HCEC 1CT (cell line): ENCODE results near the gene RCC1.
"Not testable (repeated sequence)": the region's sequence is repeated elsewhere in the genome, so short reads cannot be mapped to it uniquely, and the experiment has no call there.

ENCODE experiments used
- DNase-seq: peaks from one replicate; pipeline ENCODE4 v3.0.0-alpha.2; 2017

The RCC1 gene, protein sequence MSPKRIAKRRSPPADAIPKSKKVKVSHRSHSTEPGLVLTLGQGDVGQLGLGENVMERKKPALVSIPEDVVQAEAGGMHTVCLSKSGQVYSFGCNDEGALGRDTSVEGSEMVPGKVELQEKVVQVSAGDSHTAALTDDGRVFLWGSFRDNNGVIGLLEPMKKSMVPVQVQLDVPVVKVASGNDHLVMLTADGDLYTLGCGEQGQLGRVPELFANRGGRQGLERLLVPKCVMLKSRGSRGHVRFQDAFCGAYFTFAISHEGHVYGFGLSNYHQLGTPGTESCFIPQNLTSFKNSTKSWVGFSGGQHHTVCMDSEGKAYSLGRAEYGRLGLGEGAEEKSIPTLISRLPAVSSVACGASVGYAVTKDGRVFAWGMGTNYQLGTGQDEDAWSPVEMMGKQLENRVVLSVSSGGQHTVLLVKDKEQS

GRCh38 chr1:28505406-28506187 is at the start of gene RCC1:
TSS of gene RCC1 (plus strand) at chr1:28506043. CDS start at chr1:28529867, 23,824 bp downstream.
- DNase-seq: peak; percentile 97

DNA sequence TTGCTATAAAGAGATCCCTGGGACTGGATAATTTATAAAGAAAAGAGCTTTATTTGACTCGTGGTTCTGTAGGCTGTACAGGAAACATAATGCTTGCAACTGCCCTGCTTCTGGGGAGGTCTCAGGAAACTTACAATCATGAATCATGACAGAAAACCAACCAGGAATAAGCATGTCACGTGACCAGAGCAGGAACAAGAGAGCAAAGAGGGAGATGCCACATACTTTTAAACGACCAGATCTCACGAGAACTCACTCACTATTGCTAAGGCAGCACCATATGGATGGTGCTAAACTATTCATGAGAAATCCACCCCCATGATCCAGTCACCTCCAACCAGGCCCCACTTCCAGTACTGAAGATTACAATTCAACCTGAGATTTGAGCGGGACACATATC is 49.8 kb upstream of the RCC1 start:
- DNase-seq: peak; percentile 86

- no peak for DNase-seq
Observed at GRCh38 chr1:28457678-28458077, 48.2 kb upstream of the RCC1 start.

GRCh38 chr1:28458237-28459228 is 47.3 kb upstream of the RCC1 start:
- DNase-seq: no peak

- no peak for DNase-seq
Observed at GRCh38 chr1:28466226-28466778, 39.5 kb upstream of the RCC1 start.

DNA sequence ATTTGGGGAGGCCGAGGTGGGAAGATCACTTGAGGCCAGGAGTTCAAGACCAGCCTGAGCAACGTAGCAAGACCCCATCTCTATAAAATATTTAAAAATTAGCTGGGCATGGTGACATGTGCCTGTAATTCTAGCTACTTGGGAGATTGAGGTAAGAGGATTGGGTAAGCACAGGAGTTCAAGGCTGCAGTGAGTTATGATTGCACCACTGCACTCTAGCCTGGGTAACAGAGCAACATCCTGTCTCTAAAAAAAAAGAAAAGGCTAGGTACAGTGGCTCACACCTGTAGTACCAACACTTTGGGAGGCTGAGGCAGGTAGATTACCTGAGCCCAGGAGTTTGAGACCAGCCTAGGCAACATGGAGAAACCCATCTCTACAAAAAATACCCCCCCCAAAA is 35.7 kb upstream of the RCC1 start:
- no peak for DNase-seq

DNA sequence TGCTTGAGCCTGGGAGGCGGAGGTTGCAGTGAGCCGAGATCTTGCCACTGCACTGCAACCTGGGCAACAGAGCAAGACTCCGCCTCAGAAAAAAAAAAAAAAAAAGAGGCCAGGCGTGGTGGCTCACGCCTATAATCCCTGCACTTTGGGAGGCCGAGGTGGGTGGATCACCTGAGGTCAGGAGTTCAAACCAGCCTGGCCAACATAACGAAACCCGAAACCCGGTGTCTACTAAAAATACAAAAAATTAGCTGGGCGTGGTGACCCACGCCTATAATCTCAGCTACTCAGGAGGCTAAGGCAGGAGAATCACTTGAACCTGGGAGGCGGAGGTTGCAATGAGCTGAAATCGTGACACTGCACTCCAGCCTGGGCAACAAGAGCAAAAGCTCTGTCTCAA is 26.3 kb upstream of the RCC1 start:
- not testable (repeated sequence) for DNase-seq

GRCh38 chr1:28480308-28480707 is 25.5 kb upstream of the RCC1 start:
- DNase-seq: no peak

- no peak for DNase-seq
Observed at GRCh38 chr1:28482138-28482537, 23.7 kb upstream of the RCC1 start.

GRCh38 chr1:28482702-28483101 is 23.1 kb upstream of the RCC1 start:
- no peak for DNase-seq

DNA sequence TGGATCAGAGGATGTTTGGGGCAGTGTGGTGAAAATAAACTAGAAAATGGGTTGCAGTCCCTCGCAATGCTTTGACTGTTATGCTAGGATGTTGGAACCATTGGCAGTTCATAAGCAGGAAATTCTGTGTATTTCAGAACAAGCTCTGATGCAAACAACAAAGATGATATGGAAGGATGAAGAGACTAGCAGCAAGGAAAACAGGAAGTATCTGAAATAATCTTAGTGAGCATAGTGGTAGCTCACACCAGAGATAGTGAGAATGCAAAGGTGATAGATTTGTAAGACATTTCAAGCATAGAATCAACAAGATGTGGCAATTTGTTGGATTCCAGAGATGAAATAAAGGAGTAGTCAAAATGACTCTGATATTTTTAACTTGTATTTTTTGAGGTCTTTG is 11.1 kb upstream of the RCC1 start:
- no peak for DNase-seq

DNA sequence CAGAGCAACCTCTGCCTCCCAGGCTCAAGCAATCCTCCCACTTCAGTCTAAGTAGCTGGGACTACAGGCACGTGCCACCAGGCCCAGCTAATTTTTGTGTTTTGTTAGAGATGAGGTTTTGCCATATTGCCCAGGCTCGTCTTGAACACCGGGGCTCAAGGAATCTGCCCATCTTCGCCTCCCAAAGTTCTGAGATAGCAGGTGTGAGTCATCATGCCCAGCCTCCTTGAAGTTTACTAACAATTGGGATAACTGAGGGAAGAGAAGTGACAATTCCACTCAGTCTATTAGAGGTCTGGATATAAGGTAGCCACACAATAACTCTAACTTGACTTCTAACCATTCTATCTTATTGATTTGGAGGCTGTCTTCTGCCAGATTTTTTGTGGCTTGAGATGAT is 6.3 kb upstream of the RCC1 start:
- DNase-seq: no peak

GRCh38 chr1:28501925-28502324 is 3.9 kb upstream of the RCC1 start:
- DNase-seq: no peak

DNA sequence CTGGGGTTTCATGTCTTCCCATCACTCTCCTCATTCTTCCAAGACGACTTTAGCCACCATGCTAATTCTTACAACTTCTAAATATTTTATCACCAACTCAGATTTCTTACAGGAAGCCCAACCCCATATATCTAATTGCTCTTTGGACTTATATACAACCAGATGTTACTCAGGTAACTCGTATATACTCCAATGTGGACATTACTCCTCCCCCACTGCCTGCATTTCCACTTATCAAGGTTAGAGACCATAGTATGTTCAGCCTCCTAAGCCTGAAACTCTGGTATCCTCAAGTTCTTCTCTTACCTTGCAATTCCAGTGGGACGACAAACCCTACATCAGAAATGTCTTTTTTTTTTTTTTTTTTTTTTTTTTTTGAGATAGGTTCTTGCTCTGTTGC is 2.7 kb upstream of the RCC1 start:
- DNase-seq: no peak

- no peak for DNase-seq
Observed at GRCh38 chr1:28506907-28507246, 1.0 kb downstream of the RCC1 start.

DNA sequence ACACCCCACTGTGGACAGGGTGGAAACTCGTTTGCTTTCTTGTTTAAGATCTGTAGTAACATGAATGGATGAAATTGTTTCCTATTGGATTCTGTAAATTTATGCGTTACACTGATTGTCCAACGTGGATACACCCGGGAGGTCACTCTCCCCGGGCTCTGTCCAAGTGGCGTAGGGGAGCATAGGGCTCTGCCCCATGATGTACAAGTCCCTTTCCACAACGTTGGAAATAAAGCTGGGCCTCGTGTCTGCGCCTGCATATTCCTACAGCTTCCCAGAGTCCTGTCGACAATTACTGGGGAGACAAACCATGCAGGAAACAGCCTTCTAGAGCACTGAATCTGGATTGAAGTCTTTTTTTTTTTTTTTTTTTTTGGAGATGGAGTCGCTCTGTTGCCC is 1.4 kb downstream of the RCC1 start:
- peak; percentile 21 for DNase-seq

DNA sequence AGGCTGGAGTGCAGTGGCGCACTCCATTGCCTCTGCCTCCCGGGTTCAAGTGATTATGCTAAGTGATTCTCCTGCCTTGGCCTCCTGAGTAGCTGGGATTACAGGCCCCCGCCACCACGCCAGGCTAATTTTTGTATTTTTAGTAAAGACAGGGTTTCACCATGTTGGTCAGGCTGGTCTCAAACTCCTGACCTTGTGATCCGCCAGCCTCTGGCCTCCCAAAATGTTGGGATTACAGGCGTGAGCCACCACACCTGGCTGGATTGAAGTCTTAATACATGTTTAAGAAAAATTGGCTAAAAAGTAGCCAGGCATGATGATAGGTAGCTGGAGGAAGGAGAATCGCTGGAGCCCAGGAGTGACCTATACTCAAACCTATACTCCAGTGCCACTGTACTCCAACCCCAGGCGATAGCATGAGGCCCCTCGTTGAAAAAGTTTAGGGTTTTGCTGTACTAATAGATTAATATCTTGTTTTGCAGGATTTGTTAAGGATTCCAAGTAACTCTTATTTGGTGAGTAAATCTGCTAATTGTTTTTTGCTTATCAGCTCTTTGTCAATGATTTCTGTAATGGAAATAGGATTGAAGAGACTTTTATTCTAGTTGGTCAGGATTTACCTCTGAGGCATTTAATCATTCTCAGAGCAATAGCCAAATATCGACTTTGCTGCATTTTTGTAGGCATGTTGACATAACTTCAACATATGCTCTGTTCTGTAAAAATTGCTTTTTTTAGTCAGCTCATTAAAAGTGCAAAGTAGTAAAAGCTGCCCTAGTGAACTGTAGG is 2.0 kb downstream of the RCC1 start:
- DNase-seq: peak; percentile 9

DNA sequence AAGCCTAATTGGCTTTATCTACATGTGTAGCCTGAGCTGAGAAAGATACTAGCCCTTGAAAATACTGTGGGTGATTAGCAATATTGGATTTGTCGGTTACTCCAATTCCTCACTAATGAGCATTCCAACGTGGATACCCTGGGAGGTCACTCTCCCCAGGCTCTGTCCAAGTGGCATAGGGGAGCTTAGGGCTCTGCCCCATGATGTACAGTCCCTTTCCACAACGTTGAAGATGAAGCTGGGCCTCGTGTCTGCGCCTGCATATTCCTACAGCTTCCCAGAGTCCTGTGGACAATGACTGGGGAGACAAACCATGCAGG is 2.6 kb downstream of the RCC1 start:
- DNase-seq: peak; percentile 13

DNA sequence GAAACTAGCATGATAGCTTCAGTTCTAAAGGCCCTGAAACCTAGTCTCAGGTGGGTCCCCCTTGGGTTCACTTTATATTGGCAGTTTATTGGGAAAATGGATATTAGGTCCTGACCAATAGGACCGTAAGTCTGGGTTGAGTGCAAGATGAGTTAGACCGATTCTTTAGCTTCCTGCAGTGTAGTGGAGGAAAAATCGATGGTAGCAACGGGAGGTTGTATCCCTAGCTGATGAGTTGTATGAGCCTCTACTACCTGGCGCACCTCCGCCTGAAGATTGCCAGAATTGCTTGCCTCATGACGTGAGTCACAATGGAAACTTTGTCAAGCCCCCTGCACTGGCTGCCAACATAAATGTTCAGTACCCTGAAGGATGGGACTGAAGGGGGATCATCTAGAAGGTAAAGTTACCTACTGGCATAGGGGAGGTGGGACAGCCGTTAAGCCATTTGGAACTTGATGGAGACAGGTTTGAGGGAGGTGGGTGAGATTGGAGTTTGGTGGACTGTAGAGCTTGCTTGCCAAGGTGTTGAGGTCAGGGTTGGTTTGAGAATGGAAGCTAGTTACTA is 3.9 kb downstream of the RCC1 start:
- DNase-seq: peak; percentile 38

DNA sequence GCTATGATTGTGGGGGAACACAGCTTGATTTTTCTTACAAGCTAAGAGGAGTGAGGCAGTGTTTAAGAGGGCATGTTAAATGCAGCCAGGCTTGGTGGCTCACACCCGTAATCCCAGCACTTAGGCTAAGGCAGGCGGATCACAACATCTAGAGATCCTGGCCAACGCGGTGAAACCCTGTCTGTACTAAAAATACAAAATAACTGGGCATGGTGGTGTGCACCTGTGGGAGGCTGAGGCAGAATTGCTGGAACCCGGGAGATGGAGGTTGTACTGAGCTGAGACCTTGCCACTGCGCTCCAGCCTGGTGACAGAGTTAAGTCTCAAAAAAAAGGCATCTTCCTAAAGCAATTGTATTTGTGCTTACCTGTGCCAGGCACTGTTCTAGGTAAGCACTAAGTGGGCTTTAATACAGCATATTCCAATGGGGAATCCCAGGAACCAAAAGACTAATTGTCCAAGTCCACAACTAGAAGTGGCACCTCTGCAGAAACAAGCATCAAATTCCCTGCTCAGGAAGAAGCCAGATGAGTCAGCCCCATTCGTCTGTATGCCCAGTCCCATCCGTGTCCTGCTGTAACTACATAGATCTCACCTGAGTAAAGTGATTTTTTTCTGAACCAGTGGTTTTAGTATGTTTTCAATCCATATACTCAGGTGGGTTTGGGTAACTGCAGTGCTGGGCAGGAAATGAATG is 4.6 kb downstream of the RCC1 start:
- peak; percentile 69 for DNase-seq

GRCh38 chr1:28510970-28511440 is 5.2 kb downstream of the RCC1 start:
- DNase-seq: peak; percentile 58
